Activated effector memory CD4-positive, alpha-beta T cell treated with Interleukin-2 at 50 U/mL for 16 hours (primary cell): ENCODE measurements around the gene MGMT.

Experiments used
- DNase-seq: peaks from one replicate; pipeline ENCODE4 v3.0.0-alpha.2; 2020

The MGMT gene

GRCh38 chr10:129546106-129546505, 79.1 kb downstream of the MGMT start:
- no peak for DNase-seq

GRCh38 chr10:129547608-129548007, 80.6 kb downstream of the MGMT start:
- no peak for DNase-seq

GRCh38 chr10:129548600-129548999, 81.6 kb downstream of the MGMT start:
- DNase-seq, result no peak

- no peak for DNase-seq
These were observed 83.0 kb downstream of the MGMT start for GRCh38 chr10:129550076-129550475.

GRCh38 chr10:129550658-129551057, 83.6 kb downstream of the MGMT start:
- no peak for DNase-seq

GRCh38 chr10:129552119-129552518, 85.1 kb downstream of the MGMT start:
- no peak for DNase-seq

GRCh38 chr10:129553928-129554327, 86.9 kb downstream of the MGMT start:
- no peak for DNase-seq

- no peak for DNase-seq
These were observed 89.3 kb downstream of the MGMT start for GRCh38 chr10:129556316-129556715.

GRCh38 chr10:129560361-129560760, 93.3 kb downstream of the MGMT start:
- DNase-seq, result no peak

GRCh38 chr10:129562487-129562886, 95.4 kb downstream of the MGMT start:
- DNase-seq, result no peak

GRCh38 chr10:129564923-129565322, 97.9 kb downstream of the MGMT start:
- DNase-seq, result no peak

GRCh38 chr10:129568583-129569344, 101.7 kb downstream of the MGMT start:
- no peak for DNase-seq

GRCh38 chr10:129570185-129570584, 103.1 kb downstream of the MGMT start:
- no peak for DNase-seq

GRCh38 chr10:129579228-129579627, 112.2 kb downstream of the MGMT start:
- DNase-seq, result no peak

- DNase-seq, result no peak
These were observed 113.0 kb downstream of the MGMT start for GRCh38 chr10:129580010-129580409.

- DNase-seq, result no peak
These were observed 113.9 kb downstream of the MGMT start for GRCh38 chr10:129580901-129581300.

- DNase-seq, result no peak
These were observed 114.9 kb downstream of the MGMT start for GRCh38 chr10:129581827-129582411.

- no peak for DNase-seq
These were observed 116.8 kb downstream of the MGMT start for GRCh38 chr10:129583831-129584230.

GRCh38 chr10:129586898-129587443, 119.9 kb downstream of the MGMT start:
- DNase-seq, result no peak

- DNase-seq, result no peak
These were observed 122.5 kb downstream of the MGMT start for GRCh38 chr10:129589546-129589945.

- DNase-seq, result no peak
These were observed 126.9 kb downstream of the MGMT start for GRCh38 chr10:129593953-129594352.

GRCh38 chr10:129594811-129595210, 127.8 kb downstream of the MGMT start:
- no peak for DNase-seq

- no peak for DNase-seq
These were observed 131.4 kb downstream of the MGMT start for GRCh38 chr10:129598413-129598812.

- DNase-seq, result no peak
These were observed 132.1 kb downstream of the MGMT start for GRCh38 chr10:129599160-129599559.

GRCh38 chr10:129601737-129602136, 134.7 kb downstream of the MGMT start:
- no peak for DNase-seq
